Activated B cell treated with CpG ODN at 0.5 μM for 24 hours (primary cell): ENCODE data around the gene GARIN5A. TPM values are rescaled to one million over a fixed set of nuclear protein-coding genes. Genes with fewer than 3 reads are reported as not detected.

Experiments used
- ATAC-seq: fragments of 200-7000 bp; cut with Tn5 transposase; one replicate; pipeline ENCODE4 v1.10.0; 2021; ENCODE audit warnings: low read depth, mild to moderate bottlenecking, moderate library complexity
- CTCF ChIA-PET: fragments of 350-600 bp; sonication (Branson Sonifier 250); formaldehyde crosslinking; loops from one replicate; lab custom pipeline; 2021; ENCODE audit warnings: antibody characterized with exemption; lab: Charles Lee
- POLR2A ChIA-PET: fragments of 350-600 bp; sonication (Branson Sonifier 250); formaldehyde crosslinking; loops from one replicate; lab custom pipeline; 2021; ENCODE audit warnings: antibody characterized with exemption; lab: Charles Lee
- DNase-seq: peaks from one replicate; pipeline ENCODE4 v3.0.0; 2022
- H3K27ac Mint-ChIP-seq: one replicate; pipeline ENCODE4 v1.8.0; 2020; ENCODE audit warnings: mixed read lengths
- H3K27me3 Mint-ChIP-seq: one replicate; pipeline ENCODE4 v1.8.0; 2021; ENCODE audit warnings: mixed read lengths
- H3K36me3 Mint-ChIP-seq: one replicate; pipeline ENCODE4 v1.8.0; 2021; ENCODE audit warnings: low read depth, mixed read lengths
- H3K4me1 Mint-ChIP-seq: one replicate; pipeline ENCODE4 v1.8.0; 2021; ENCODE audit warnings: mixed read lengths
- H3K4me3 Mint-ChIP-seq: one replicate; pipeline ENCODE4 v1.8.0; 2020; ENCODE audit warnings: mild to moderate bottlenecking, mixed read lengths
- H3K9me3 Mint-ChIP-seq: one replicate; pipeline ENCODE4 v1.8.0; 2020; ENCODE audit warnings: mixed read lengths
- intact Hi-C: fragments of 100-400 bp; cut with micrococcal nuclease; formaldehyde crosslinking; loops from one replicate; pipeline ENCODE4 v1.15.1; 2024
- total RNA-seq: library from RNA; stranded (reverse); gene quantifications from 2 replicates; pipeline ENCODE4 v1.2.3, GENCODE V29; 2022
- TF ChIP-seq, protein P1 (sequence below): fragments of 200-600 bp; IDR thresholded peaks from one replicate; pipeline ENCODE4 v1.8.0; 2022; ENCODE audit warnings: antibody characterized with exemption, mild to moderate bottlenecking

Gene GARIN5A
- total RNA-seq, 1 donor from 2014 or later, result 0.67 TPM

DNA sequence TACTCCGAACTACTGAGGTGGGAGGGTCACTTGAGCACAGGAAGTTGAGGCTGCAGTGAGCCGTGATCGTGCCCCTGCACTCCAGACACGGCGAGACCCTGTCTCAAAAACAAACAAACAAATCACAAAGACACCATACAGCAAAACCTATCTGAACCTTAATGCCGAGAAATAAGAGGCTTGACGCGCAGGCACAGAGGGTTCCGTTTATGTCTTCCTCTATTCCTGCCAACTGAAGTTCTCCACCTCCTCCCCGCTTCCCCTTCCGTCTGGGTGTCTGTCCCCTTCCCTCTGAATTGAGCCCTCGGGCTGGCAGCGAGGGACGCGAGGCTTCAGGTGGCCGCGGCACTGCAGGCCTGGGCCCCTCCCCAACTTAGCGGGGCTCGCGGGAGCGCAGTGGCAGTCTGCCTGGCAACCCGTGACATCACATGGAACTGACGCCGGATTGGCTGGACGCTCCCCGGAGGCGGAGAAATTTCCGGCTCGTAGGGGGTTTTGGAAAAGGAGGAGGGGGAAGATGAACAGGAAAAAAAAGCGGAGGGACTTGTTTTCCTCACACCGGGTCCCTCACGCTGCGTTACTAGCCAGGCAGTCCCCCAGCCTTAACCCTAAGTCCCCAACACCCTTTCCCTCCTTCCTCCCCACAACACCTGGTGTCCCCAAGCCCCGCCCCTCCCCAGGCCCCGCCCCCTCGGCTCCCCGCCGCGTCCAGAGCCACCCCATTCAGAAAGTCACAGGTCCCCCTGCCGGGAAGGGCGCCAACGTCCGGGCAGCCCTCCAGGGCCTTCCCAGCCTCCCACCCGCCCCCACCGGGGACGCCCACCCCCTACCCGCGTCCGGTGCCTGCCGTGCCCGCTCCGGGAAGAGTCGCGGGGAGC, 45.1 kb downstream of the GARIN5A start:
- DNase-seq, result peak; percentile 91
- intact Hi-C loops, result loop anchor here (1.0 to 2.0 kb wide), 6 partner anchors 13 to 102 kb away; partner anchors contain the start of genes KCNC3, NR1H2, POLD1 and SPIB
- POLR2A ChIA-PET, result interaction anchor here (0.5 to 10.8 kb wide), 20 partner anchors 13 to 1649 kb away, joined by 3 to 282 read pairs (median 4); partner anchors contain the start of genes EMC10, GARIN5A, JOSD2 and KCNC3
- CTCF ChIA-PET, result interaction anchor here (0.9 to 2.3 kb wide), 4 partner anchors 11 to 74 kb away, joined by 3 to 6 read pairs (median 4); no protein-coding TSS in a partner anchor
- Mint-ChIP-seq H3K4me1 (peaks cover 95% of the 10 kb centered on the region), H3K36me3 (peaks cover 25% of the 10 kb centered on the region), H3K9me3 (no peaks in the 10 kb centered on the region), H3K4me3 (peak overlapping the region; percentile 89), H3K27me3 (no peaks in the 10 kb centered on the region), H3K27ac (peak overlapping the region; percentile 95)
- peak; percentile 64 for ATAC-seq
- TF ChIP-seq, protein P1, sequence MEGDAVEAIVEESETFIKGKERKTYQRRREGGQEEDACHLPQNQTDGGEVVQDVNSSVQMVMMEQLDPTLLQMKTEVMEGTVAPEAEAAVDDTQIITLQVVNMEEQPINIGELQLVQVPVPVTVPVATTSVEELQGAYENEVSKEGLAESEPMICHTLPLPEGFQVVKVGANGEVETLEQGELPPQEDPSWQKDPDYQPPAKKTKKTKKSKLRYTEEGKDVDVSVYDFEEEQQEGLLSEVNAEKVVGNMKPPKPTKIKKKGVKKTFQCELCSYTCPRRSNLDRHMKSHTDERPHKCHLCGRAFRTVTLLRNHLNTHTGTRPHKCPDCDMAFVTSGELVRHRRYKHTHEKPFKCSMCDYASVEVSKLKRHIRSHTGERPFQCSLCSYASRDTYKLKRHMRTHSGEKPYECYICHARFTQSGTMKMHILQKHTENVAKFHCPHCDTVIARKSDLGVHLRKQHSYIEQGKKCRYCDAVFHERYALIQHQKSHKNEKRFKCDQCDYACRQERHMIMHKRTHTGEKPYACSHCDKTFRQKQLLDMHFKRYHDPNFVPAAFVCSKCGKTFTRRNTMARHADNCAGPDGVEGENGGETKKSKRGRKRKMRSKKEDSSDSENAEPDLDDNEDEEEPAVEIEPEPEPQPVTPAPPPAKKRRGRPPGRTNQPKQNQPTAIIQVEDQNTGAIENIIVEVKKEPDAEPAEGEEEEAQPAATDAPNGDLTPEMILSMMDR, result no peak

DNA sequence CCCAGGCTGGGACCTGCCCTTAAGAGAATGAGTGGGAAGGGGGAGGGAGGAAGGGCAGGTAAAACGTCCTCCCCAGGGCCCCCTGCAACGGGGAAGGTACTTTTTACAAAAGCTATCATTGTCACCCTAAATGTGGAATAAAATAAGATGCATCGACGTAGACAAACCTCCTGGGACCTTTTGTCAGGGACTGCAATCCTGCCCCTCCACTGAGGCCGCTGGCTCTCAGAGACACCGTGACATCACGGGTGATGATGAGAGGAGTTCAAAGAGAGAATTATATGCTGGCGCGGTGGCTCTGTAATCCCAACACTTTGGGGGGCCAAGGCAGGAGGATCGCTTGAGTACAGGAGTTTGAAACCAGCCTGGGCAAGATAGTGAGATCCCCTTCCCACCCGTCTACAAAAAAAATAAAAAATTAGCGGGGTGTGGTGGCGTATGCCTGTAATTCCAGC, 45.7 kb downstream of the GARIN5A start:
- TF ChIP-seq, protein P1, result no peak
- no peaks in the 10 kb centered on the region for H3K27me3 Mint-ChIP-seq
- peak; percentile 32 for ATAC-seq
- ChIA-PET POLR2A (interaction anchor here (0.5 to 10.8 kb wide), 18 partner anchors 12 to 1649 kb away, joined by 3 to 282 read pairs (median 4); partner anchors contain the start of genes JOSD2, KCNC3, NR1H2 and POLD1), CTCF (interaction anchor here (0.9 to 2.3 kb wide), 4 partner anchors 10 to 73 kb away, joined by 3 to 6 read pairs (median 4); no protein-coding TSS in a partner anchor)
- H3K27ac Mint-ChIP-seq, result peak overlapping the region; percentile 95
- H3K36me3 Mint-ChIP-seq, result peaks cover 28% of the 10 kb centered on the region
- intact Hi-C loops, result loop anchor here (1.0 to 2.0 kb wide), 6 partner anchors 13 to 102 kb away; partner anchors contain the start of genes KCNC3, NR1H2, POLD1 and SPIB
- peak overlapping the region; percentile 89 for H3K4me3 Mint-ChIP-seq
- H3K4me1 Mint-ChIP-seq, result peaks cover 92% of the 10 kb centered on the region
- H3K9me3 Mint-ChIP-seq, result no peaks in the 10 kb centered on the region
- peak; percentile 56 for DNase-seq

DNA sequence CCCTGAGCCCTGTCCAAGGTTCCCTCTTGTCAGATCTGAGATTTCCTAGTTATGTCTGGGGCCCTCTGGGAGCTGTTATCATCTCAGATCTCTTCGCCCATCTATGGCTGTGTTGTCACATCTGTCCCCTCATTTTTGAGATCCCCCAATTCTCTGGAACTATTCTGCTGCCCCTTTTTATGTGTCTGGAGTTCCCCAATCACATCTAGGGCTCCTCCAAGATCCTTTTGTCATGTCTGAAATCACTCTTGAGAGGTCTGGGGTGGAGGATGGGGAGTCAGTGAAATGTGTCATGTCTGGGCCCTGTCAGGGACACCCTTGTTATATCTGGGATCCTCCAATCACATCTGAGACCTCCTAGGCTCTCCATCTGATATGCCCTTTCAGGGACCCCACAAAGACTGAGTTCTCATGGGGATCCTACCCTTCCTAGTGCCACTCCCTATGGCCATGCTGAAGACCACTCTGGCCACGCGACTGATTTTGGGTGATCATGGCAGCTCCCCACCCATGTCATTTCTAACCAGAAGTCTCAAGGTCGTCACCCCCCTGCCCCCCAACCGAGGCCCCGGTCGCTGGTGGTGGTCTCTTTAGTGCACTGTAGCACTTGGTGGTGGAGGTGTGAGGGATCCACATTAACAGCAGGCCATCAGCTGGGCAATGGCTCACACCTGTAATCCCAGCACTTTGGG, 47.7 kb downstream of the GARIN5A start:
- H3K36me3 Mint-ChIP-seq, result peaks cover 42% of the 10 kb centered on the region
- POLR2A ChIA-PET, result interaction anchor here (0.6 to 10.8 kb wide), 8 partner anchors 10 to 86 kb away, joined by 3 to 282 read pairs (median 5); partner anchors contain the start of genes EMC10, NR1H2, POLD1 and SPIB

DNA sequence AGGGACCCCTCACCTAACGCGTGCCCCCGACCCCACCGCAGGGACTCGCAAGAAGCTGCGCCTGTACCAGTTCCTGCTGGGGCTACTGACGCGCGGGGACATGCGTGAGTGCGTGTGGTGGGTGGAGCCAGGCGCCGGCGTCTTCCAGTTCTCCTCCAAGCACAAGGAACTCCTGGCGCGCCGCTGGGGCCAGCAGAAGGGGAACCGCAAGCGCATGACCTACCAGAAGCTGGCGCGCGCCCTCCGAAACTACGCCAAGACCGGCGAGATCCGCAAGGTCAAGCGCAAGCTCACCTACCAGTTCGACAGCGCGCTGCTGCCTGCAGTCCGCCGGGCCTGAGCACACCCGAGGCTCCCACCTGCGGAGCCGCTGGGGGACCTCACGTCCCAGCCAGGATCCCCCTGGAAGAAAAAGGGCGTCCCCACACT, 48.6 kb downstream of the GARIN5A start:
- POLR2A ChIA-PET, result interaction anchor here (0.6 to 10.8 kb wide), 14 partner anchors 8 to 85 kb away, joined by 3 to 282 read pairs (median 5); partner anchors contain the start of genes EMC10, NR1H2, POLD1 and SPIB
- peak overlapping the region; percentile 95 for H3K27ac Mint-ChIP-seq

More for the DNA sequence above, 47.7 kb downstream of the GARIN5A start:
- Mint-ChIP-seq H3K9me3 (no peaks in the 10 kb centered on the region), H3K4me3 (peak overlapping the region; percentile 56), H3K27ac (peak overlapping the region; percentile 95), H3K27me3 (no peaks in the 10 kb centered on the region), H3K4me1 (peaks cover 81% of the 10 kb centered on the region)
- no peak for DNase-seq
- CTCF ChIA-PET, result interaction anchor here (1.4 to 2.3 kb wide), 4 partner anchors 8 to 31 kb away, joined by 3 to 6 read pairs (median 5); no protein-coding TSS in a partner anchor
- intact Hi-C loops, result loop anchor here (1.0 kb wide), 1 partner anchor 61 kb away; no protein-coding TSS in a partner anchor
- TF ChIP-seq, protein P1, result no peak
- ATAC-seq, result no peak

More for the DNA sequence above, 48.6 kb downstream of the GARIN5A start:
- TF ChIP-seq, protein P1, result no peak
- Mint-ChIP-seq H3K9me3 (no peaks in the 10 kb centered on the region), H3K36me3 (peaks cover 51% of the 10 kb centered on the region), H3K4me1 (peaks cover 79% of the 10 kb centered on the region), H3K4me3 (peak overlapping the region; percentile 41), H3K27me3 (no peaks in the 10 kb centered on the region)
- intact Hi-C loops, result loop anchor here (1.0 kb wide), 1 partner anchor 60 kb away; no protein-coding TSS in a partner anchor
- peak; percentile 18 for ATAC-seq
- CTCF ChIA-PET, result interaction anchor here (1.4 to 2.0 kb wide), 3 partner anchors 8 to 32 kb away, joined by 3 to 5 read pairs (median 5); no protein-coding TSS in a partner anchor
- peak; percentile 68 for DNase-seq
